Measurements from ENCODE around the gene EAPP.
"Not testable (repeated sequence)": the region's sequence is repeated elsewhere in the genome, so short reads cannot be mapped to it uniquely, and the experiment has no call there.

DNA sequence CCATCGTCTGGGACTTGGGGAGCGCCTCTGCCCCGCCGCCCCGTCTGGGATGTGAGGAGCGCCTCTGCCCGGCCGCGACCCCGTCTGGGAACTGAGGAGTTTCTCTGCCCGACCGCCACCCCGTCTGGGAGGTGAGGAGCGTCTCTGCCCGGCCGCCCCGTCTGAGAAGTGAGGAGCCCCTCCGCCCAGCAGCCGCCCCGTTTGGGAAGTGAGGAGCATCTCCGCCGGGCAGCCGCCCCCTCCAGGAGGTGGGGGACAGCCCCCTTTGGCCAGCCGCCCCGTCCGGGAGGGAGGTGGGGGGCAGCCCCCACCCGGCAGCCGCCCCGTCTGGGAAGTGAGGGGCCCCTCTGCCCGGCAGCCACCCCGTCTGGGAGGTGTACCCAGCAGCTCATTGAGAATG, 63.5 kb downstream of the EAPP start:
- TF ChIP-seq, protein P1, sequence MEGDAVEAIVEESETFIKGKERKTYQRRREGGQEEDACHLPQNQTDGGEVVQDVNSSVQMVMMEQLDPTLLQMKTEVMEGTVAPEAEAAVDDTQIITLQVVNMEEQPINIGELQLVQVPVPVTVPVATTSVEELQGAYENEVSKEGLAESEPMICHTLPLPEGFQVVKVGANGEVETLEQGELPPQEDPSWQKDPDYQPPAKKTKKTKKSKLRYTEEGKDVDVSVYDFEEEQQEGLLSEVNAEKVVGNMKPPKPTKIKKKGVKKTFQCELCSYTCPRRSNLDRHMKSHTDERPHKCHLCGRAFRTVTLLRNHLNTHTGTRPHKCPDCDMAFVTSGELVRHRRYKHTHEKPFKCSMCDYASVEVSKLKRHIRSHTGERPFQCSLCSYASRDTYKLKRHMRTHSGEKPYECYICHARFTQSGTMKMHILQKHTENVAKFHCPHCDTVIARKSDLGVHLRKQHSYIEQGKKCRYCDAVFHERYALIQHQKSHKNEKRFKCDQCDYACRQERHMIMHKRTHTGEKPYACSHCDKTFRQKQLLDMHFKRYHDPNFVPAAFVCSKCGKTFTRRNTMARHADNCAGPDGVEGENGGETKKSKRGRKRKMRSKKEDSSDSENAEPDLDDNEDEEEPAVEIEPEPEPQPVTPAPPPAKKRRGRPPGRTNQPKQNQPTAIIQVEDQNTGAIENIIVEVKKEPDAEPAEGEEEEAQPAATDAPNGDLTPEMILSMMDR (conservative IDR thresholded peaks at IDR 0.05; ENCODE audit: low read depth, low read length), result not testable (repeated sequence)
- TF ChIP-seq RAD21 (IDR thresholded peaks at IDR 0.05; ENCODE audit: low read length); MAZ (IDR thresholded peaks at IDR 0.05; ENCODE audit: borderline replicate concordance, low read depth, low read length); POLR2A (IDR thresholded peaks at IDR 0.05; ENCODE audit: low read depth, low read length); MAFK (IDR thresholded peaks at IDR 0.05; ENCODE audit: low read depth, low read length); CHD1 (IDR thresholded peaks at IDR 0.05; ENCODE audit: low read depth, low read length); CEBPB (IDR thresholded peaks at IDR 0.05; ENCODE audit: low read depth, low read length); RCOR1 (IDR thresholded peaks at IDR 0.05; ENCODE audit: insufficient replicate concordance, low read length); BHLHE40 (IDR thresholded peaks at IDR 0.05; ENCODE audit: low read depth, low read length); FOS (IDR thresholded peaks at IDR 0.05; ENCODE audit: low read depth, low read length); RFX5 (IDR thresholded peaks at IDR 0.05; ENCODE audit: low read depth, low read length); MXI1 (IDR thresholded peaks at IDR 0.05; ENCODE audit: borderline replicate concordance, low read depth, low read length); SMC3 (IDR thresholded peaks at IDR 0.05; ENCODE audit: low read depth, low read length): not testable (repeated sequence)
- TF ChIP-seq, protein P2, sequence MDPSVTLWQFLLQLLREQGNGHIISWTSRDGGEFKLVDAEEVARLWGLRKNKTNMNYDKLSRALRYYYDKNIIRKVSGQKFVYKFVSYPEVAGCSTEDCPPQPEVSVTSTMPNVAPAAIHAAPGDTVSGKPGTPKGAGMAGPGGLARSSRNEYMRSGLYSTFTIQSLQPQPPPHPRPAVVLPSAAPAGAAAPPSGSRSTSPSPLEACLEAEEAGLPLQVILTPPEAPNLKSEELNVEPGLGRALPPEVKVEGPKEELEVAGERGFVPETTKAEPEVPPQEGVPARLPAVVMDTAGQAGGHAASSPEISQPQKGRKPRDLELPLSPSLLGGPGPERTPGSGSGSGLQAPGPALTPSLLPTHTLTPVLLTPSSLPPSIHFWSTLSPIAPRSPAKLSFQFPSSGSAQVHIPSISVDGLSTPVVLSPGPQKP (IDR thresholded peaks at IDR 0.05; ENCODE audit: borderline replicate concordance, low read depth, low read length), result not testable (repeated sequence)

Measured in IMR-90 (cell line).